Measurements from ENCODE around the gene ZBP1. TPM values are rescaled to one million over a fixed set of nuclear protein-coding genes. Genes with fewer than 3 reads are reported as not detected.

The ZBP1 gene
- total RNA-seq, 2 donors from 2014 or later = 4.1 to 6.1 TPM

GRCh38 chr20:57628047-57628961, 8.1 kb upstream of the ZBP1 start:
- Histone ChIP-seq H3K4me3 (peak overlapping the region; percentile 8), H3K27ac (peak overlapping the region; percentile 36 to 55), H3K4me1 (ENCODE audit: control insufficient read depth in 1 of 2, low read depth in 2 of 2) (peaks cover 4 to 14% of the 10 kb centered on the region in 2 donors), H3K27me3 (replicated peaks; ENCODE audit: insufficient read depth) (no peaks in the 10 kb centered on the region), H3K9me3 (no peaks in the 10 kb centered on the region), H3K36me3 (no peaks in the 10 kb centered on the region)
- DNase-seq (ENCODE audit: low spot score) (no peak), ATAC-seq (ENCODE audit: insufficient number of reproducible peaks, low FRiP score, low read depth) (no peak)
- TF ChIP-seq CTCF (IDR thresholded peaks at IDR 0.05) = no peak

GRCh38 chr20:57627339-57627738, 7.1 kb upstream of the ZBP1 start:
- Histone ChIP-seq H3K4me3 (no peak overlapping the region), H3K4me1 (ENCODE audit: control insufficient read depth in 1 of 2, low read depth in 2 of 2) (peaks cover 4 to 14% of the 10 kb centered on the region in 2 donors), H3K27ac (peak overlapping the region; percentile 11 to 57), H3K9me3 (no peaks in the 10 kb centered on the region), H3K27me3 (replicated peaks; ENCODE audit: insufficient read depth) (no peaks in the 10 kb centered on the region), H3K36me3 (no peaks in the 10 kb centered on the region)
- DNase-seq (ENCODE audit: low spot score) = no peak
- ATAC-seq (ENCODE audit: insufficient number of reproducible peaks, low FRiP score, low read depth) = no peak
- no peak for TF ChIP-seq CTCF (IDR thresholded peaks at IDR 0.05)

GRCh38 chr20:57625978-57626377, 5.8 kb upstream of the ZBP1 start:
- no peaks in the 10 kb centered on the region for H3K36me3 ChIP-seq
- H3K4me3 ChIP-seq = no peak overlapping the region
- no peaks in the 10 kb centered on the region for H3K27me3 ChIP-seq (replicated peaks; ENCODE audit: insufficient read depth)
- H3K27ac ChIP-seq = no peak overlapping the region
- H3K4me1 ChIP-seq (ENCODE audit: control insufficient read depth in 1 of 2, low read depth in 2 of 2) = peaks cover 4 to 14% of the 10 kb centered on the region in 2 donors
- DNase-seq (ENCODE audit: low spot score) (no peak), ATAC-seq (ENCODE audit: insufficient number of reproducible peaks, low FRiP score, low read depth) (no peak)
- TF ChIP-seq CTCF (IDR thresholded peaks at IDR 0.05) = no peak
- no peaks in the 10 kb centered on the region for H3K9me3 ChIP-seq

GRCh38 chr20:57625181-57625958, 5.1 kb upstream of the ZBP1 start:
- no peak for TF ChIP-seq CTCF (IDR thresholded peaks at IDR 0.05)

GRCh38 chr20:57624124-57624523, 3.9 kb upstream of the ZBP1 start:
- no peak for DNase-seq (ENCODE audit: low spot score)
- H3K27me3 ChIP-seq (replicated peaks; ENCODE audit: insufficient read depth) = no peaks in the 10 kb centered on the region
- no peak for TF ChIP-seq CTCF (IDR thresholded peaks at IDR 0.05)

More at GRCh38 chr20:57625181-57625958, 5.1 kb upstream of the ZBP1 start:
- Histone ChIP-seq H3K4me3 (no peak overlapping the region), H3K36me3 (no peaks in the 10 kb centered on the region), H3K9me3 (no peaks in the 10 kb centered on the region), H3K27me3 (replicated peaks; ENCODE audit: insufficient read depth) (no peaks in the 10 kb centered on the region), H3K27ac (no peak overlapping the region), H3K4me1 (ENCODE audit: control insufficient read depth in 1 of 2, low read depth in 2 of 2) (peaks cover 4 to 14% of the 10 kb centered on the region in 2 donors)
- ATAC-seq (ENCODE audit: insufficient number of reproducible peaks, low FRiP score, low read depth) = no peak
- no peak for DNase-seq (ENCODE audit: low spot score)

More at GRCh38 chr20:57624124-57624523, 3.9 kb upstream of the ZBP1 start:
- no peak overlapping the region for H3K27ac ChIP-seq
- no peaks in the 10 kb centered on the region for H3K9me3 ChIP-seq
- no peak overlapping the region for H3K4me3 ChIP-seq
- ATAC-seq (ENCODE audit: insufficient number of reproducible peaks, low FRiP score, low read depth) = no peak
- H3K4me1 ChIP-seq (ENCODE audit: control insufficient read depth in 1 of 2, low read depth in 2 of 2) = peaks cover 4 to 14% of the 10 kb centered on the region in 2 donors
- no peaks in the 10 kb centered on the region for H3K36me3 ChIP-seq
